PC-3 (cell line): ENCODE results near the gene AK8.

ENCODE experiments used
- EZH2 ChIP-seq: fragments of 300-600 bp; sonication (generic); IDR thresholded peaks from one replicate; pipeline ENCODE4 v1.6.1; 2017; ENCODE audit warnings: antibody characterized with exemption, mild to moderate bottlenecking, low read length; ENCODE audit not compliant: unreplicated experiment
- EZH2phosphoT487 ChIP-seq: fragments of 300-600 bp; sonication (generic); IDR thresholded peaks from 2 replicates; pipeline ENCODE4 v1.6.1; 2018; ENCODE audit warnings: mild to moderate bottlenecking, antibody characterized with exemption, low read length, borderline replicate concordance
- TF ChIP-seq, protein P1 (sequence below): fragments of 300-600 bp; sonication (generic); conservative IDR thresholded peaks from 2 replicates; pipeline ENCODE4 v1.5.1; 2017; ENCODE audit warnings: antibody characterized with exemption, low read depth, mild to moderate bottlenecking, low read length

- TF ChIP-seq, protein P1, sequence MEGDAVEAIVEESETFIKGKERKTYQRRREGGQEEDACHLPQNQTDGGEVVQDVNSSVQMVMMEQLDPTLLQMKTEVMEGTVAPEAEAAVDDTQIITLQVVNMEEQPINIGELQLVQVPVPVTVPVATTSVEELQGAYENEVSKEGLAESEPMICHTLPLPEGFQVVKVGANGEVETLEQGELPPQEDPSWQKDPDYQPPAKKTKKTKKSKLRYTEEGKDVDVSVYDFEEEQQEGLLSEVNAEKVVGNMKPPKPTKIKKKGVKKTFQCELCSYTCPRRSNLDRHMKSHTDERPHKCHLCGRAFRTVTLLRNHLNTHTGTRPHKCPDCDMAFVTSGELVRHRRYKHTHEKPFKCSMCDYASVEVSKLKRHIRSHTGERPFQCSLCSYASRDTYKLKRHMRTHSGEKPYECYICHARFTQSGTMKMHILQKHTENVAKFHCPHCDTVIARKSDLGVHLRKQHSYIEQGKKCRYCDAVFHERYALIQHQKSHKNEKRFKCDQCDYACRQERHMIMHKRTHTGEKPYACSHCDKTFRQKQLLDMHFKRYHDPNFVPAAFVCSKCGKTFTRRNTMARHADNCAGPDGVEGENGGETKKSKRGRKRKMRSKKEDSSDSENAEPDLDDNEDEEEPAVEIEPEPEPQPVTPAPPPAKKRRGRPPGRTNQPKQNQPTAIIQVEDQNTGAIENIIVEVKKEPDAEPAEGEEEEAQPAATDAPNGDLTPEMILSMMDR, result no peak
- TF ChIP-seq EZH2 (no peak), EZH2phosphoT487 (no peak)
Measured at GRCh38 chr9:132855904-132856303, 22.2 kb downstream of the AK8 start.
